ENCODE results near the gene CENPX. TPM values are rescaled to one million over a fixed set of nuclear protein-coding genes. Genes with fewer than 3 reads are reported as not detected.

The CENPX gene
- polyA plus RNA-seq, 1 experiment, result 57.0 TPM

DNA sequence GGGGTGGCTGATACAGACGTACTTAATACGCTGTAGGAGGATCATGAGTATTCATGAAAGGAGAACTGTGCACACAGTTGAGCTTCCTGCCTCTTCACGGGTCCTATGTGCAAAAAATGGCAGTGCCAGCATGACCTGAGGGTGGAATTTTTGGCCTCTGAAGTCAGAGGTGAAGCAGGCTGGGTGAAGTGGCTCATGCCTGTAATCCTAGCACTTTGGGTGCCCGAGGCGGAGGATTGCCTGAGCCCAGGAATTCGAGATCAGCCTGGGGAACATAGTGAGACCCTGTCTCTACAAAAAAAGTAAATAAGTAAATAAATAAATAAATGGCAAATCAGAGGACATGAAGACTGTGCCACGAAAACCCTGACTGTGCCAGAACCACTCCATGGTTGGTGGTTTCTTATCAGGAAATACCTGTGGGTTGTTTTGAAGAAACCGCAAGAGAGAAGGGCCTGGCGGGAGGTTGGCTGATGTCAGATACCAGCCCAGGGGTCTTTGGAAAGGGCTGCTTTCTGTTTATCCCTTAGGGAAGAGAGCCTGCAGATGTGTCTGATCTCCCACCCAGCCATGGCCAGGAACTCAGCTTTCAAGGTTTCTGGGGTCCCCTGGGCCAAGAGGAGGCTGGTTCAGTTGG, 41.9 kb downstream of the CENPX start:
- CTCF ChIA-PET, result no interaction called here

DNA sequence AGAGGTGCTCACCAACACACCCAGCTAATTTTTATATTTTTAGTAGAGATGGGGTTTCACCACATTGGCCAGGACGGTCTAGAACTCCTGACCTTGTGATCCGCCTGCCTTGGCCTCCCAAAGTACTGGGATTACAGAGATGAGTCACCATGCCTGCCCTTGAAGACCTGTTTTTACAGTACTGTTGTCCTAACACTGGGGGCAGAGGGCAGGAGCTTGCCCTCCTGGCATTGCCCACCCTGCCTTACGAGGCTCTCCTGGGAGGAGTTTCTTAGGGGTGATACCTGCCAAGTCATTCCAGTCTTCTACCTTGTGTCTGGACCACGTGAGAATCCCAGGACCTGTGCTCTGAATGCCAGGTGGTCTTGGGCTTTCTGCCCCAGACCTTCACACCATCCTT, 42.6 kb downstream of the CENPX start:
- H3K36me3 ChIP-seq (ENCODE audit: control insufficient read depth, insufficient read depth, low read length), result peaks cover 8% of the 10 kb centered on the region
- POLR2A ChIA-PET, result no interaction called here
- H3K4me3 ChIP-seq (ENCODE audit: low read depth, low read length), result no peak overlapping the region
- H3K27me3 ChIP-seq (ENCODE audit: control insufficient read depth, insufficient read depth, low read length), result no peaks in the 10 kb centered on the region
- CTCF ChIA-PET, result interaction anchor here (1.1 to 1.2 kb wide), 2 partner anchors 9 to 41 kb away, joined by 3 to 5 read pairs; no protein-coding TSS in a partner anchor
- DNase-seq (ENCODE audit: low read depth), result no peak
- TF ChIP-seq, protein P1, sequence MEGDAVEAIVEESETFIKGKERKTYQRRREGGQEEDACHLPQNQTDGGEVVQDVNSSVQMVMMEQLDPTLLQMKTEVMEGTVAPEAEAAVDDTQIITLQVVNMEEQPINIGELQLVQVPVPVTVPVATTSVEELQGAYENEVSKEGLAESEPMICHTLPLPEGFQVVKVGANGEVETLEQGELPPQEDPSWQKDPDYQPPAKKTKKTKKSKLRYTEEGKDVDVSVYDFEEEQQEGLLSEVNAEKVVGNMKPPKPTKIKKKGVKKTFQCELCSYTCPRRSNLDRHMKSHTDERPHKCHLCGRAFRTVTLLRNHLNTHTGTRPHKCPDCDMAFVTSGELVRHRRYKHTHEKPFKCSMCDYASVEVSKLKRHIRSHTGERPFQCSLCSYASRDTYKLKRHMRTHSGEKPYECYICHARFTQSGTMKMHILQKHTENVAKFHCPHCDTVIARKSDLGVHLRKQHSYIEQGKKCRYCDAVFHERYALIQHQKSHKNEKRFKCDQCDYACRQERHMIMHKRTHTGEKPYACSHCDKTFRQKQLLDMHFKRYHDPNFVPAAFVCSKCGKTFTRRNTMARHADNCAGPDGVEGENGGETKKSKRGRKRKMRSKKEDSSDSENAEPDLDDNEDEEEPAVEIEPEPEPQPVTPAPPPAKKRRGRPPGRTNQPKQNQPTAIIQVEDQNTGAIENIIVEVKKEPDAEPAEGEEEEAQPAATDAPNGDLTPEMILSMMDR (IDR thresholded peaks at IDR 0.05; ENCODE audit: insufficient read depth, low read depth, low read length), result no peak

More for the DNA sequence above, 41.9 kb downstream of the CENPX start:
- POLR2A ChIA-PET, result no interaction called here
- H3K4me3 ChIP-seq (ENCODE audit: low read depth, low read length), result no peak overlapping the region
- no peaks in the 10 kb centered on the region for H3K27me3 ChIP-seq (ENCODE audit: control insufficient read depth, insufficient read depth, low read length)
- H3K36me3 ChIP-seq (ENCODE audit: control insufficient read depth, insufficient read depth, low read length), result peaks cover 13% of the 10 kb centered on the region
- DNase-seq (ENCODE audit: low read depth), result no peak
- TF ChIP-seq, protein P1 (IDR thresholded peaks at IDR 0.05; ENCODE audit: insufficient read depth, low read depth, low read length), result no peak

- ChIA-PET POLR2A (no interaction called here), CTCF (interaction anchor here (0.7 to 1.1 kb wide), 2 partner anchors 10 to 19 kb away, joined by 3 to 5 read pairs; no protein-coding TSS in a partner anchor)
- DNase-seq (ENCODE audit: low read depth), result no peak
- TF ChIP-seq, protein P1 (IDR thresholded peaks at IDR 0.05; ENCODE audit: insufficient read depth, low read depth, low read length), result no peak
- Histone ChIP-seq H3K27me3 (ENCODE audit: control insufficient read depth, insufficient read depth, low read length) (no peaks in the 10 kb centered on the region), H3K36me3 (ENCODE audit: control insufficient read depth, insufficient read depth, low read length) (peaks cover 1% of the 10 kb centered on the region; the same call in 1 of the 2 replicates), H3K4me3 (ENCODE audit: low read depth, low read length) (peak overlapping the region; percentile 84; the same call in 1 of the 2 replicates)
Measured at GRCh38 chr17:81978524-81979298, 44.0 kb downstream of the CENPX start.

DNA sequence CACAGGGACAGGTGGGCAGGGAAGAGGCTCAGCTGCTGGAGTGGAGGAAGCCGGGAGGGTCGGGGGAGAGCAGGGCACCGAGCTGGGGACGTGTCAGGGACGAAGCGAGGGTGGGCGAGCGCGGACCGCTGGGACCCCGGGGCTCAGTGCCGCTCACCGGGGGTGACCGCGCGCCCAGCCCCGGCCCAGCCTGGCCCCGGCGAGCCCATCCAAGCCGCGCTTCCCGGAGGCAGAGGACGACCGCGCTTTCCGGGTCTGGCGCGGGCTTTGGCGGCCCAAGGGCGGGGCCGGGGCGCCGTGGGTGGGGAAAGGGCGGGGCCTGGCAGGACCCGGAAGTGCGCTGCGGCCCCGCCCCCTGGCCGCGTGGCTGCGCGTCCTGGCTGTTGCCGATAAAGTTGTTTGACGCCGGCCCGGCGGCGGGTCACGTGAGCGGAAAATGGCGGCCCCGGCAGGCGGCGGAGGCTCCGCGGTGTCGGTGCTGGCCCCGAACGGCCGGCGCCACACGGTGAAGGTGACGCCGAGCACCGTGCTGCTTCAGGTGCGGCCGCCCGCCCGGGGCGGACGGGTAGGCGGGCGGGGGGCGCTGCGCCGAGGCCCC, 45.4 kb downstream of the CENPX start, which contains the start of gene ASPSCR1:
TSS of gene ASPSCR1 (plus strand) at position 419 of the 598 bp plus-strand sequence. CDS start at position 437, 18 bp downstream.
- peak within 1 kb of the TSS; percentile 84 for H3K4me3 ChIP-seq (ENCODE audit: low read depth, low read length)
- DNase-seq (ENCODE audit: low read depth), result peak; percentile 26
- H3K27me3 ChIP-seq (ENCODE audit: control insufficient read depth, insufficient read depth, low read length), result no peaks in the 10 kb centered on the region
- H3K36me3 ChIP-seq (ENCODE audit: control insufficient read depth, insufficient read depth, low read length), result peaks cover 1% of the 10 kb centered on the region; the same call in 1 of the 2 replicates
- ChIA-PET CTCF (interaction anchor here (1.0 to 1.3 kb wide), 2 partner anchors 17 to 43 kb away, joined by 6 read pairs; no protein-coding TSS in a partner anchor), POLR2A (no interaction called here)
- TF ChIP-seq, protein P1 (IDR thresholded peaks at IDR 0.05; ENCODE audit: insufficient read depth, low read depth, low read length), result no peak
